GM10248 (cell line): ENCODE measurements around the gene OGN.

Source experiments
- CTCF ChIA-PET: fragments of 300-600 bp; sonication (Branson Sonifier 250); formaldehyde crosslinking; extraction: SDS; loops from one replicate; lab custom pipeline; 2021; ENCODE audit warnings: antibody characterized with exemption; lab: Yijun Ruan, JAX
- POLR2A ChIA-PET: fragments of 350-650 bp; sonication (Branson Sonifier 250); formaldehyde crosslinking; extraction: SDS; loops from one replicate; lab custom pipeline; 2020; ENCODE audit warnings: antibody characterized with exemption; lab: Yijun Ruan, JAX
- DNase-seq: peaks from one replicate; pipeline ENCODE4 v3.0.0; 2012; ENCODE audit errors: extremely low spot score
- CTCF ChIP-seq: IDR thresholded peaks from 2 replicates; pipeline ENCODE4 v1.5.1; 2012; ENCODE audit warnings: mild to moderate bottlenecking, low read depth; ENCODE audit errors: extremely low read depth, missing control alignments, control extremely low read depth

OGN gene

DNA sequence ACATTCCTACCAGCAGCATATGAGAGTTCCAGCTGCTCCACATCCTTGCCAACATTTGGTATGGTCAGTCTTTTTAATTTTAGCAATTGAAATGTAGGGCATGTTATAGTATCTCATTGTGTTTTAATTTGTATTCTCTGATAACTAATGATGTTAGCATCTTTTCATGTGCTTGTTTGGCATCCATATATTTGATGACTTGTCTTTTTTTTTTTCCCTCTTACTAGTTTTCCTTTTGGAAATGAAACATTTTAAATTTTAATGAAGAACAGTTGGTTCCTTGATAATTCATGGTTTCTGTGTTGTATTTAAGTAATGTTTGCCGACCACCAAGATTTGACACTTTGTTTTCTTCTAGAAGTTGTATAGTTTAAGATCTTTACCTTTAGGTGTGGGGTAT lies 8.8 kb downstream of the OGN start:
- POLR2A ChIA-PET, result no interaction called here
- TF ChIP-seq CTCF, result no peak
- CTCF ChIA-PET, result no interaction called here
- no peak for DNase-seq

GRCh38 chr9:92393686-92394085 lies 10.7 kb downstream of the OGN start:
- TF ChIP-seq CTCF, result no peak
- ChIA-PET POLR2A (no interaction called here), CTCF (interaction anchor here (1.2 kb wide), 1 partner anchor 125 kb away, joined by 3 read pairs; no protein-coding TSS in a partner anchor)
- DNase-seq, result no peak

- ChIA-PET POLR2A (no interaction called here), CTCF (interaction anchor here (1.2 kb wide), 1 partner anchor 126 kb away, joined by 3 read pairs; no protein-coding TSS in a partner anchor)
- DNase-seq, result no peak
- no peak for TF ChIP-seq CTCF
These were observed 11.7 kb downstream of the OGN start for GRCh38 chr9:92392690-92393089.

DNA sequence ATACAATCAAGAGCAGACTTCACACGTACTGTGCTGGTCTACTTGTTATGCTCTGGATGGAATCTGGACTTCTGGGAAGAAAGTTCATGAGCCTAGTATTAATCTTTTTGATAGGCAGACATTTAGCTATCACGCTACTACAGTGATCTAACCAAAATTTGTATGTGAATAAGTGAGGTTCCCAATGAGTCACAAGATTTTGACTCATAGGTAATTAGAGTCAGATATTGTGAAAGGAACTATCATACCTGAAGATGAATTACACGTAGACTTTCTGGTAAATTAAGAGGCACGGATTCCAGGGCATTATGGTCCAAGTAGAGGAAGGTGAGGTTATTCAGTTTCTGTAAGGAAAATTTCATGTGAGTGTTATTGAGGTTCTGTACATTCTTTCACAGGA lies 18.4 kb downstream of the OGN start:
- POLR2A ChIA-PET, result no interaction called here
- CTCF ChIA-PET, result no interaction called here
- DNase-seq, result no peak
- no peak for TF ChIP-seq CTCF

- TF ChIP-seq CTCF, result no peak
- DNase-seq, result no peak
- ChIA-PET CTCF (no interaction called here), POLR2A (no interaction called here)
These were observed 18.9 kb downstream of the OGN start for GRCh38 chr9:92385477-92385876.

- TF ChIP-seq CTCF, result no peak
- ChIA-PET CTCF (interaction anchor here (1.4 kb wide), 1 partner anchor 17 kb away, joined by 3 read pairs; no protein-coding TSS in a partner anchor), POLR2A (no interaction called here)
- DNase-seq, result no peak
These were observed 19.4 kb downstream of the OGN start for GRCh38 chr9:92385001-92385400.
